Left renal cortex interstitium (tissue), 4 donors: Measurements from ENCODE around the gene WDR73. TPM values are rescaled to one million over a fixed set of nuclear protein-coding genes. Genes with fewer than 3 reads are reported as not detected.
"Not testable (repeated sequence)": the region's sequence is repeated elsewhere in the genome, so short reads cannot be mapped to it uniquely, and the experiment has no call there.

Experiments used
- DNase-seq, 4 donors: peaks; one replicate each; pipeline ENCODE4 v3.0.0-alpha.2; 2013; ENCODE audit warnings: low read depth in 4 of 4, low spot score in 2 of 4, missing footprints in 1 of 4
- polyA plus RNA-seq, 4 donors: library from polyadenylated mRNA; unstranded; fragments of 120-200 nt; gene quantifications; one replicate each; pipeline ENCODE4 v1.2.1, GENCODE V29; 2013; ENCODE audit not compliant: insufficient read length in 4 of 4

WDR73 gene
- polyA plus RNA-seq, result 10 to 100 TPM; 34.9 to 57.4 (median 45.4) TPM

- peak; percentile 85 to 96 (median 92) for DNase-seq
These were observed at the start of gene WDR73 for GRCh38 chr15:84653910-84654688. WDR73 (minus strand) TSS chr15:84654283; CDS start chr15:84654274, 9 bp downstream.

GRCh38 chr15:84703808-84704207, 49.7 kb upstream of the WDR73 start:
- DNase-seq, result no peak

- DNase-seq, result peak in 1 of 4 donors; percentile 38
These were observed 48.9 kb upstream of the WDR73 start for GRCh38 chr15:84702961-84703482.

GRCh38 chr15:84699538-84700191, 45.6 kb upstream of the WDR73 start:
- no peak for DNase-seq

- DNase-seq, result no peak
These were observed 43.3 kb upstream of the WDR73 start for GRCh38 chr15:84697236-84697990.

- DNase-seq, result no peak
These were observed 42.7 kb upstream of the WDR73 start for GRCh38 chr15:84696757-84697156.

- DNase-seq, result no peak
These were observed 36.3 kb upstream of the WDR73 start for GRCh38 chr15:84690342-84690741.

GRCh38 chr15:84689858-84690257, 35.8 kb upstream of the WDR73 start:
- DNase-seq, result no peak

GRCh38 chr15:84686446-84686845, 32.4 kb upstream of the WDR73 start:
- DNase-seq, result not testable (repeated sequence)

- DNase-seq, result no peak
These were observed 31.2 kb upstream of the WDR73 start for GRCh38 chr15:84685304-84685703.

- DNase-seq, result no peak
These were observed 30.0 kb upstream of the WDR73 start for GRCh38 chr15:84684092-84684491.

- DNase-seq, result no peak
These were observed 27.7 kb upstream of the WDR73 start for GRCh38 chr15:84681831-84682230.

- no peak for DNase-seq
These were observed 17.1 kb upstream of the WDR73 start for GRCh38 chr15:84671211-84671610.

- DNase-seq, result no peak
These were observed 15.6 kb upstream of the WDR73 start for GRCh38 chr15:84669726-84670125.

GRCh38 chr15:84668221-84668982, 14.3 kb upstream of the WDR73 start:
- DNase-seq, result no peak

- no peak for DNase-seq
These were observed 12.3 kb upstream of the WDR73 start for GRCh38 chr15:84666373-84666772.

GRCh38 chr15:84661001-84661400, 6.9 kb upstream of the WDR73 start:
- no peak for DNase-seq

- DNase-seq, result peak in 1 of 4 donors; percentile 15
These were observed 6.1 kb upstream of the WDR73 start for GRCh38 chr15:84659904-84660781.

GRCh38 chr15:84658788-84659411, 4.8 kb upstream of the WDR73 start:
- no peak for DNase-seq
